ENCODE results near the gene FRMPD2. TPM values are rescaled to one million over a fixed set of nuclear protein-coding genes. Genes with fewer than 3 reads are reported as not detected.
"Not testable (repeated sequence)": the region's sequence is repeated elsewhere in the genome, so short reads cannot be mapped to it uniquely, and the experiment has no call there.

The FRMPD2 gene
- total and polyA plus RNA-seq, 12 donors = under 0.01 to 0.55 TPM; not detected in 10

DNA sequence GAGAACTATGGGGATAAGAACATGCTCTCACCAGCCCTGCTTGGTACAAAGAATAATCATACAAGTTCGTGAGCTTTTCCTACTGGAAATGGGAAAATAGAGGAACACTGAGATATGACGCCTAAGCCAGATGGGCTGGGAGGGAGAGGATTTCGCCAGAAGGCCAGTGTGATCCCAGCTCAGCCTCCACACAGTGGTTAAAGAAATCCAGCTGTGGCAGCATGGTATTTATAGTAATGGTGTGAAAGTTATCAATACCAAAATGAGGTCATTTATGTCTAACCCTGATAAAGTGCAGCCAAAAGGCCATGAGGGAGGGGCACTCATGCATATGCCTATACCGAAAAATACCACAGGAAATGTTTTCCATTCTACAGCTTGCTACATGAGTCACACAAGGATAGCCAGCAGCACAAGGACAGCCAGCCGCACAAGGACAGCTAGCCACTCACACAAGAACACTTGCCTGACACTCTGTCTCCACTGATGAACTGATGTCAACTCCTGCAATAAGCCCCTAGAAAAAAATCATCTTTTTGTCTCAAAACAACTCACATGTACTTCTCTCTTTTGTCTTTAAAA lies 49.4 kb downstream of the FRMPD2 start:
- 39 to 46% (median 41%) methylated on average over 4 to 5 of the region's 5 CpGs for WGBS, 4 donors
- Histone ChIP-seq H3K27ac (peak overlapping the region in 2 of 5 donors; percentile 43 to 65), H3K36me3 (replicated peaks in 1 of 2) (no peaks in the 10 kb centered on the region), H3K9me3 (replicated peaks in 1 of 3) (no peaks in the 10 kb centered on the region), H3K4me1 (replicated peaks in 1 of 2) (peaks cover 0 to 9% of the 10 kb centered on the region in 2 donors), H3K27me3 (no peaks in the 10 kb centered on the region), H3K4me3 (no peak overlapping the region)
- no peak for TF ChIP-seq POLR2A (IDR thresholded peaks at IDR 0.05)
- TF ChIP-seq, protein P1, sequence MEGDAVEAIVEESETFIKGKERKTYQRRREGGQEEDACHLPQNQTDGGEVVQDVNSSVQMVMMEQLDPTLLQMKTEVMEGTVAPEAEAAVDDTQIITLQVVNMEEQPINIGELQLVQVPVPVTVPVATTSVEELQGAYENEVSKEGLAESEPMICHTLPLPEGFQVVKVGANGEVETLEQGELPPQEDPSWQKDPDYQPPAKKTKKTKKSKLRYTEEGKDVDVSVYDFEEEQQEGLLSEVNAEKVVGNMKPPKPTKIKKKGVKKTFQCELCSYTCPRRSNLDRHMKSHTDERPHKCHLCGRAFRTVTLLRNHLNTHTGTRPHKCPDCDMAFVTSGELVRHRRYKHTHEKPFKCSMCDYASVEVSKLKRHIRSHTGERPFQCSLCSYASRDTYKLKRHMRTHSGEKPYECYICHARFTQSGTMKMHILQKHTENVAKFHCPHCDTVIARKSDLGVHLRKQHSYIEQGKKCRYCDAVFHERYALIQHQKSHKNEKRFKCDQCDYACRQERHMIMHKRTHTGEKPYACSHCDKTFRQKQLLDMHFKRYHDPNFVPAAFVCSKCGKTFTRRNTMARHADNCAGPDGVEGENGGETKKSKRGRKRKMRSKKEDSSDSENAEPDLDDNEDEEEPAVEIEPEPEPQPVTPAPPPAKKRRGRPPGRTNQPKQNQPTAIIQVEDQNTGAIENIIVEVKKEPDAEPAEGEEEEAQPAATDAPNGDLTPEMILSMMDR (IDR thresholded peaks at IDR 0.05) = no peak
- peak; percentile 34 to 76 (median 70) for DNase-seq
- intact Hi-C loops (cut with DNase I) = no loop called here

DNA sequence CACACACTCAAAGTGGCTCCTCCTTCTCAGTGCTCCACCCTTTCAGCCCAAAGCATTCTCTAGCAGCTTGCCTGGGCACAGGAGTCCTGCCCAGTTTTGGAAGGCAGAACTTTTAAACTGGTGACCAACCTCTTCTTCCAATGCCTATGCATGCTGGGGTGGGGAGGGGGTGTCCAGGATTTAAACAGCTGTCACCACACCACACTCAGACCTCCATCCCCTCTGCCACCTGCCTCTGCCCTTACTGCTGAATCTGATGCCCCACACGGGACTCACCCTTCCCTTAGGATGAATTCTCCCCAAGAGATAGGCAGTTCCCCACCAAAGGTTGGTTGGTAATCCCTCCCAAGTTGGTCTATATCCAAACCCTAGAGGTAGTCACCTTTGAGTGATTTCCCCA lies 50.2 kb downstream of the FRMPD2 start:
- WGBS, 4 donors = 86 to 92% (median 89%) methylated on average over 1 of the region's 1 CpG
- no peaks in the 10 kb centered on the region for H3K27me3 ChIP-seq
- no peaks in the 10 kb centered on the region for H3K9me3 ChIP-seq (replicated peaks in 1 of 3)
- no peak overlapping the region for H3K4me3 ChIP-seq
- intact Hi-C loops (cut with DNase I) = no loop called here
- H3K4me1 ChIP-seq (replicated peaks in 1 of 2) = peaks cover 0 to 9% of the 10 kb centered on the region in 2 donors
- H3K36me3 ChIP-seq (replicated peaks in 1 of 2) = no peaks in the 10 kb centered on the region
- H3K27ac ChIP-seq = peak overlapping the region in 1 of 5 donors; percentile 65
- TF ChIP-seq, protein P1 (IDR thresholded peaks at IDR 0.05) = no peak
- no peak for TF ChIP-seq POLR2A (IDR thresholded peaks at IDR 0.05)
- peak in 2 of 7 donors; percentile 7 to 27 for DNase-seq

DNA sequence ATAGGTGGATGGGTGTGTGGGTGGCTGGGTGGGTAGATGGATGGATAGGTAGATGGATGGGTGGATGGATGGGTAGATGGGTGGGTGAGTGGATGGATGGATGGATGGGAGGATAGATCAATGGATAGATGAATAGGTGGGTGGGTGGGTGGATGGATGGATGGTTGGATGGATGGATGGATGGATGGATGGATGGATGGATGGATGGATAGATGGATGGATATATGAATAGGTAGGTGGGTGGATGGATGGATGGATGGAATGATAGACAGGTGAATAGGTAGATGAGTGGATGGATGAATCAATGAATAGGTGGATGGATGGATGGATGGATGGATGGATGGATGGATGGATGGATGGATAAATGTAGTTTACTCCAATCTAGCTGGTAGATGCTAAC lies 52.7 kb downstream of the FRMPD2 start:
- H3K9me3 ChIP-seq (replicated peaks in 1 of 3) = no peaks in the 10 kb centered on the region
- H3K36me3 ChIP-seq (replicated peaks in 1 of 2) = no peaks in the 10 kb centered on the region
- intact Hi-C loops (cut with DNase I) = no loop called here
- no peak overlapping the region for H3K27ac ChIP-seq
- peaks cover 0 to 9% of the 10 kb centered on the region in 2 donors for H3K4me1 ChIP-seq (replicated peaks in 1 of 2)
- DNase-seq = no peak
- H3K4me3 ChIP-seq = no peak overlapping the region
- H3K27me3 ChIP-seq = no peaks in the 10 kb centered on the region
- no peak for TF ChIP-seq POLR2A (IDR thresholded peaks at IDR 0.05)
- TF ChIP-seq, protein P1 (IDR thresholded peaks at IDR 0.05) = no peak

DNA sequence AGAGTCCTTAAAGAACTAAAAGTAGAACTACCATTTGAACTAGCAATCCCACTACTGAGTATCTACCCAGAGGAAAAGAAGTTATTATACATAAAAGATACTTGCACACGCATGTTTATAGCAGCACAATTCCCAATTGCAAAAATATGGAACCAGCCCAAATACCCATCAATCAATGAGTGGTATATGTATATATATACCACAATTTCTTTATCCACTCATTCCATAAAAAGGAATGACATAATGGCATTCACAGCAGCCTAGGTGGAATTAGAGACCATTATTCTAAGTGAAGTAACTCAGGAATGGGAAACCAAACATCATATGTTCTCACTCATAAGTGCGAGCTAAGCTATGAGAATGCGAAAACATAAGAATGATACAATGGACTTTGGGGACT lies 53.5 kb downstream of the FRMPD2 start:
- H3K4me3 ChIP-seq; H3K4me1 ChIP-seq (replicated peaks in 1 of 2); H3K27me3 ChIP-seq; DNase-seq; H3K36me3 ChIP-seq (replicated peaks in 1 of 2); H3K27ac ChIP-seq; intact Hi-C loops (cut with DNase I); H3K9me3 ChIP-seq (replicated peaks in 1 of 3): not testable (repeated sequence)
- WGBS, 4 donors = 95 to 98% (median 97%) methylated on average over 3 of the region's 3 CpGs

DNA sequence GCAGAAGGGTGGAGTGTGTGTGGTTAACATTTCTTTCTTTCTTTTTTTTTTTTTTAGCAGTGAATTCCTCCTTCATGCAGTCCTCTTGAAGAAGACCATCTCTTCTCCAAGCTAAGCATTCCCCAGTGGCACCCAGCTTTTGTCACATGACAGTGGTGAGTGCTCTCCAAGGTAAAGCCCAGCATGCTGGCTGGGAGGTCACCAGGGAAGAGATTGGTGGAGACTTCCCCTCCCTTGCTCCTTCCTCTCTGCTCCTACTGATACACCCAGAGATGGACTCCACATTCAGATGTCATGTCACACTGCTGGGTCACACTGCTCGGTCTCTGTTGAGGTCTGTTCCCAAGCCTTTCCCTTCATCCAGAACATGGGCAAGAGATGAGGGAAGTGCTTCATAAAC lies 55.3 kb downstream of the FRMPD2 start:
- 91 to 100% (median 96%) methylated on average over 1 of the region's 1 CpG for WGBS, 4 donors
- peak in 1 of 7 donors; percentile 17 for DNase-seq
- intact Hi-C loops (cut with DNase I) = no loop called here

More for the DNA sequence above, 55.3 kb downstream of the FRMPD2 start:
- Histone ChIP-seq H3K9me3 (replicated peaks in 1 of 3) (no peaks in the 10 kb centered on the region), H3K27me3 (no peaks in the 10 kb centered on the region), H3K4me1 (replicated peaks in 1 of 2) (no peaks in the 10 kb centered on the region), H3K4me3 (no peak overlapping the region), H3K36me3 (replicated peaks in 1 of 2) (no peaks in the 10 kb centered on the region), H3K27ac (no peak overlapping the region)
- TF ChIP-seq, protein P1 (IDR thresholded peaks at IDR 0.05) = no peak
- no peak for TF ChIP-seq POLR2A (IDR thresholded peaks at IDR 0.05)

Measured in adrenal gland (tissue), 12 donors.